HFF-Myc (cell line): ENCODE data around the gene VPS18.

ENCODE experiments used
- DNase-seq: peaks from one replicate; pipeline ENCODE4 v3.0.0-alpha.2; 2011; ENCODE audit warnings: low read depth; ENCODE audit errors: extremely low read depth
- H3K4me3 ChIP-seq: replicated peaks from 2 replicates; pipeline ENCODE4 v1.5.1; 2011; ENCODE audit warnings: low read depth, mild to moderate bottlenecking, control low read depth, low read length
- CTCF ChIP-seq: IDR thresholded peaks from 2 replicates; pipeline ENCODE4 v1.5.1; 2012; ENCODE audit warnings: mild to moderate bottlenecking, low read depth, low read length, control low read depth; ENCODE audit errors: missing control alignments

The VPS18 gene

GRCh38 chr15:40941528-40942336 is 47.5 kb downstream of the VPS18 start:
- no peak for DNase-seq
- TF ChIP-seq CTCF: peak; percentile 25
- H3K4me3 ChIP-seq: peak overlapping the region; percentile 38

GRCh38 chr15:40942337-40942854 is 48.1 kb downstream of the VPS18 start:
- DNase-seq: no peak
- TF ChIP-seq CTCF: no peak

GRCh38 chr15:40942878-40943277 is 48.6 kb downstream of the VPS18 start:
- H3K4me3 ChIP-seq: no peak overlapping the region
- TF ChIP-seq CTCF: no peak
- DNase-seq: no peak

More at GRCh38 chr15:40942337-40942854, 48.1 kb downstream of the VPS18 start:
- peak overlapping the region; percentile 38 for H3K4me3 ChIP-seq

- no peak for DNase-seq
- no peak overlapping the region for H3K4me3 ChIP-seq
- no peak for TF ChIP-seq CTCF
Observed at GRCh38 chr15:40943764-40944365, 49.6 kb downstream of the VPS18 start.

GRCh38 chr15:40944510-40945296 is 50.5 kb downstream of the VPS18 start:
- no peak for DNase-seq
- no peak overlapping the region for H3K4me3 ChIP-seq
- no peak for TF ChIP-seq CTCF

- DNase-seq: no peak
- no peak overlapping the region for H3K4me3 ChIP-seq
- TF ChIP-seq CTCF: no peak
Observed at GRCh38 chr15:40948706-40949473, 54.6 kb downstream of the VPS18 start.
